Measurements from ENCODE around the gene ZNF831.

ZNF831 gene

DNA sequence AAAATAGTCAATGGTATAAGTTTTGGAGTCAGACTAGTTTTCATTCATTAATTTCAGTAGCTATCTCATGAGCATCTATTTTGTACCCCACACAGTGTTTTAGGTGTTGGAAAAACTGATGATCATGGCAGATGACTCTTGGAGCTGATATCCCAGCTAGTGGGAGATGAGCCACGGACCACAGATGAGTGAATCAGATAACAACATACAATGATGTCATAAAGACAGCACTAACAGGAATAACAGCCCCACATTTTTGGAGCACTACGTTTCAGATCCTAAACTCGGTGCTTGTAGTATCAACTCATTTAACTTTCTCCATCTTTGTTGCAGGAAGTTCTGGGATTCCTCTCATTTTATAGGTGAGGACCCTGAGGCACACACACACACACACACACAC lies 69.0 kb downstream of the ZNF831 start:
- DNase-seq (ENCODE audit: low read depth): no peak
- H3K4me3 ChIP-seq (replicated peaks; ENCODE audit: low read depth, low read length): no peak overlapping the region
- TF ChIP-seq, protein P1, sequence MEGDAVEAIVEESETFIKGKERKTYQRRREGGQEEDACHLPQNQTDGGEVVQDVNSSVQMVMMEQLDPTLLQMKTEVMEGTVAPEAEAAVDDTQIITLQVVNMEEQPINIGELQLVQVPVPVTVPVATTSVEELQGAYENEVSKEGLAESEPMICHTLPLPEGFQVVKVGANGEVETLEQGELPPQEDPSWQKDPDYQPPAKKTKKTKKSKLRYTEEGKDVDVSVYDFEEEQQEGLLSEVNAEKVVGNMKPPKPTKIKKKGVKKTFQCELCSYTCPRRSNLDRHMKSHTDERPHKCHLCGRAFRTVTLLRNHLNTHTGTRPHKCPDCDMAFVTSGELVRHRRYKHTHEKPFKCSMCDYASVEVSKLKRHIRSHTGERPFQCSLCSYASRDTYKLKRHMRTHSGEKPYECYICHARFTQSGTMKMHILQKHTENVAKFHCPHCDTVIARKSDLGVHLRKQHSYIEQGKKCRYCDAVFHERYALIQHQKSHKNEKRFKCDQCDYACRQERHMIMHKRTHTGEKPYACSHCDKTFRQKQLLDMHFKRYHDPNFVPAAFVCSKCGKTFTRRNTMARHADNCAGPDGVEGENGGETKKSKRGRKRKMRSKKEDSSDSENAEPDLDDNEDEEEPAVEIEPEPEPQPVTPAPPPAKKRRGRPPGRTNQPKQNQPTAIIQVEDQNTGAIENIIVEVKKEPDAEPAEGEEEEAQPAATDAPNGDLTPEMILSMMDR (IDR thresholded peaks at IDR 0.05; ENCODE audit: low read length, missing control alignments): no peak

DNA sequence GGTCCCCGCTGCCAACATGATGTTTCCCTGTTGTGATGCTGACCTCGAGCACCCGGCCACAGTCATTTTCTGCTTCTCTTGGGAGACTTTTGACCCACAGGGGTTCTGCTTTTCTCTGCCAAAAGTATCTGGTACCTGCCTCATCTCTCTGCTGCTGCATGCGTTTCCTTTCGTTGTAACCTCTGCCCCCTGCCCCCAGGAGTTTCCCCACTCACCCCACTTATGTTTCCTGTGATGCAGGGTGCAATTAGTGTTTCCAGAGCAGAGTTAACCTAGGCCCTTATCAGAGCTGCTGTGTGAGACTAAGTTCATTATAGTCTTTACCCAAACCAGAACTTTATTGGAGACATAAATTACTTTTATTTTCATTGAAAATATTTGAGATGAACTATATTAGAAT lies 71.6 kb downstream of the ZNF831 start:
- no peak for DNase-seq (ENCODE audit: low read depth)

DNA sequence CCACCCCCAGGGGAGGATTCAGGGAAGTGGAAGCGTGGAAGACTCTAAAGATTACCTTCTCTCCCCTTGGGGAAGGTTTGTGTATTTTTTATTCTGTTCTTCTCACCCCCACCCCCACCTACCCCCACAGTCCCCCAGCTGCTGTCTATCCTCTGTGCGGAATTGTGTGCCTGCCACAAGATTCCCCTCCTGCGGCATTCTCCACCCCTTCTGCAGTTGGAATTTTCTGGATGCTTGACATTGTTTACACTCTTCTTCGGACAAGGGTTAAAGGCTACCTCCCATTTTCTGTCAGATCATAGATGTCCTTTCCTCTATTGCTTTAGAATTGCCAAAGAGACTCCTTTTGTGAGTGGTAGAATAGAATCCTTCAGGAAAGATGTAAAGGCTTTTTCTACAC lies 76.4 kb downstream of the ZNF831 start:
- DNase-seq (ENCODE audit: low read depth): no peak
- TF ChIP-seq, protein P1 (IDR thresholded peaks at IDR 0.05; ENCODE audit: low read length, missing control alignments): no peak
- no peak overlapping the region for H3K4me3 ChIP-seq (replicated peaks; ENCODE audit: low read depth, low read length)

More for the DNA sequence above, 71.6 kb downstream of the ZNF831 start:
- TF ChIP-seq, protein P1 (IDR thresholded peaks at IDR 0.05; ENCODE audit: low read length, missing control alignments): no peak
- H3K4me3 ChIP-seq (replicated peaks; ENCODE audit: low read depth, low read length): no peak overlapping the region

DNA sequence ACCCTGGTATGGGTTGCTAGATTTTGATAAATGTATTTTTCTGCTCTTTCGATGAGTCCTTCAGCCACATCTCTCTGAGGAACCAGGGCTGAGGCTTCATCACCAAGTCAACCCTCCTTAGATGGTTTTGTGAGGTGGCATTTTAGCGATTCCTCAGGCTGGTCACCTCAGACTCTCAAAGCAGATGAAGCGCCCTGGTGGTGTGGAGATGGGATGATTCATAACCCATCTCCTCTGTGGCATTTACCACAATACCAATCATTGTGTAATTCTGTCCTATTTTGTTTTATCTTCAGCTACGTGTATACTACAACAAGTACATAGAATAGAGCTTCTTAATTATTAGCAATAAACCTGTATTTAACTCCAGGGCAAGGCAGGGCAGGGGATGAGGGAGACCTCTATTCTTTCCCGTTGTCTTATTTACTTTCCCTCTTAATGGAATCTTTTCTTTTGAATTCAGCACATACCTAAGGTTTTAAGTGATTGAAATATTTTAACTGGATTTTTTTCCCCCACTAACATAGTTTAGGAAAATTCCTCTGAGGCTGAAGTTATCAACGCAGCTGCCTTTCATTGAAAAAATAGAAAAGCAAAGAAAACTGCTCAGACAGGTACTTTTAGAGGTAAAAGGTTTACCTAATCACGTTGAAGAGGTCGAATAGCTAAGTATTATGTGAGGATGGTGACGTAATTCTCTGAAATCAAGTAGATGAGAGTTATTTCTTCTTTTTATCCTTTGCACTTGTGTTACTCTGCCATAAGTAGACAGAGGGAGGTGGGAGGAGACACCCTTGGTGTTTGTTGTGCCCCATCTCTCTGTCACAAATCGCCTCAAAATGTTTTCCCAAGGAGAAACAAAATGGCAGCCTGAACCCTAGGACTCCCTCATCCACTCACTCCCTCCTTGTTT lies 79.3 kb downstream of the ZNF831 start:
- DNase-seq (ENCODE audit: low read depth): no peak
- TF ChIP-seq, protein P1 (IDR thresholded peaks at IDR 0.05; ENCODE audit: low read length, missing control alignments): no peak
- no peak overlapping the region for H3K4me3 ChIP-seq (replicated peaks; ENCODE audit: low read depth, low read length)

DNA sequence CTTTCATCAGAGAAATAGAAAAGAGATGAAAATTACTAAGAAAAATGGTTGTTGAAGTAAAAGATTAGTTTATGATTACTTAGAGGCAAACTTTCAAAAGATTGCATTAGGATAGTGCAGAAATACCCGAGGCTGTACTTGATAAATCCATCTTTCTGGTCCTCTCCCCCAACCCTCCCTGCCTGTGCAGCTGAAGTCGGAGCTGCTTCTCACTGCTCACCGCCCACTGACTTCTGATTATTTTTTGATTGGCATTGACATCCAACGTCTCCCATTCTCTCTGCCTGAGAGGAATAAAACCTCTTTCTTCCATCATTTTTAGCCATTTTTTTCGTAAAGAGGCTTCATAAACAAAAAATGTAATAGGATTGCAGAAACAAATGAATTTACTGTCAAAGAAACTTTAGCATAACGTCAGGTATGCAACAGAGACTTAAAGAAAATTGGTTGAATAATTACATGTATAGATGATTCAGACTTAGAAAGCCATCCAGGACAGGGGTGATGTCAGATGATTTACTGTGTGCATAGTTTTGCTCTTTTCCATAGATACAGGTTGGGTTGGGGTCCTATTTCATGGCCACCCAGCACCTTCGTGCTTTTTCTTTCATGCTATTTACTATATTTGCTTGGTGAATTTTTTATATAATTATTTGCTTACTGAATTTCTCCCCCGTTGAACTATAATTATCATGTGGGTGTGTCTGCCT lies 83.2 kb downstream of the ZNF831 start:
- TF ChIP-seq, protein P1 (IDR thresholded peaks at IDR 0.05; ENCODE audit: low read length, missing control alignments): no peak
- H3K4me3 ChIP-seq (replicated peaks; ENCODE audit: low read depth, low read length): no peak overlapping the region
- no peak for DNase-seq (ENCODE audit: low read depth)

DNA sequence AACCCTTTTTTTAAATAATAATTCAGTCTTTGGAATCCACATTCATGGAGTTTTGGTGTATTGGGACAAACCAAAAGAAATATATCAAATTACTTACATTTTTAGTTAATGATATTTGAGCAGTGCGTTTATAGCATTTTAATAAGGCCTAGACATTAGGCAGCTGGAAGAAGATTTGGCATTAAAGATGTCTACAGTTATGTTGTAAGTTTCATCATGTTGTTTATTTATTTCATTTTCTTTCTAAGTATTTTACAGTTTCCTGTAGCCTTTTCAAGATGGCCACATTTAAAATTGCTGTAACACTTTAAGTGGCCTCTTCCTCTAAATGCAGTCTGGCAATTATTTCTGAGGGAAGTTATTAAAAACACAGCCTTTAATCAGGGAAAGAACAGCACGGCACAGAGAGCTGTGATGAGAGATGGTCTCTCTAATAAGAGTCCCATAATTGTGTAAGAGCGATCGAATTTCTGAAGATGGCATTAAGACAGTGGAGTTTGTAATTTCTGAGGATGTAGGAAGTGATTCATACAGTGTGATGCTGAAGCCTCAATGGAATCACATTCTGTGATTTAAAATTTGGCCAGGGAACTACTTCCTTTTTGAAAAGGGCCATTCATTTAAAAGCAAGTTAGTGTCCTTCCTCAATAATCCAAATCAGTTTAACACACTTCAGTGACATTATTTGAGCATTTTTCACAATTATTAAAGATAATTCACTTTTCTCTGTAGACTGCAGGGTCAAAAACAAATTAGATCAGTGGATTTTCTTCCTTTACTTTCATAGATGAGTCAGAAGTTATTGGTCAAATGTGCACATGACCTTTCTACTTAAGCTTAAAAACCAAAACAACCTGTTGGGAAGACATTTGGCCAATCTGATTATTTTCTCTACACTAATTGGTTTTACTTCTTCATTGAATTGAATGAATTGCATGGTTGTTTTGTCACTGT lies 84.4 kb downstream of the ZNF831 start:
- TF ChIP-seq, protein P1 (IDR thresholded peaks at IDR 0.05; ENCODE audit: low read length, missing control alignments): no peak
- no peak overlapping the region for H3K4me3 ChIP-seq (replicated peaks; ENCODE audit: low read depth, low read length)
- DNase-seq (ENCODE audit: low read depth): no peak
